GM18867 (cell line): ENCODE data around the gene RAD51D.
A peak's percentile ranks its signal among the peaks of the same experiment; 100 is the strongest.
"Not testable (repeated sequence)": the region's sequence is repeated elsewhere in the genome, so short reads cannot be mapped to it uniquely, and the experiment has no call there.

Experiments used
- ATAC-seq: cut with Tn5 transposase; IDR thresholded peaks from one replicate; pipeline ENCODE4 v1.9.1; 2021; ENCODE audit warnings: mild to moderate bottlenecking, moderate library complexity; ENCODE audit not compliant: unreplicated experiment

Gene RAD51D

GRCh38 chr17:35141681-35142466 lies 22.2 kb upstream of the RAD51D start, which contains the start of gene NLE1:
TSS of gene NLE1 (minus strand) at chr17:35142303. CDS start at chr17:35142275, 28 bp downstream.
- peak; percentile 90 for ATAC-seq

DNA sequence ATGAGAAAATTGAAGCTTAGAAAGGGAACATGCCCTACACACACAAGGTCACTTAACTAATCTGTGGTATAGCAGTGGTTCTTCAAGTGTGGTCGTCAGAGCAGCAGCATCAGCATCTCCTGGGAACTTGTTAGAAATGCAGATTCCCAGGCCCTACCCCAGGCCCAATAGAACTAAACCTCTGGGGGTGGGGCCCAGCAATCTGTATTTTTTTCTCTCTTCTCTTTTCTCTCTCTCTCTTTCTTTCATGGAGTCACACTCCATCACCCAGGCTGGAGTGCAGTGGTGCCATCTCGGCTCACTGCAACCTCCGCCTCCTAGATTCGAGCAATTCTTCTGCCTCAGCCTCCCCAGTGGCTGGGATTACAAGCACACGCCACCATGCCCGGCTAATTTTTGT lies 18.6 kb upstream of the RAD51D start:
- ATAC-seq: no peak

DNA sequence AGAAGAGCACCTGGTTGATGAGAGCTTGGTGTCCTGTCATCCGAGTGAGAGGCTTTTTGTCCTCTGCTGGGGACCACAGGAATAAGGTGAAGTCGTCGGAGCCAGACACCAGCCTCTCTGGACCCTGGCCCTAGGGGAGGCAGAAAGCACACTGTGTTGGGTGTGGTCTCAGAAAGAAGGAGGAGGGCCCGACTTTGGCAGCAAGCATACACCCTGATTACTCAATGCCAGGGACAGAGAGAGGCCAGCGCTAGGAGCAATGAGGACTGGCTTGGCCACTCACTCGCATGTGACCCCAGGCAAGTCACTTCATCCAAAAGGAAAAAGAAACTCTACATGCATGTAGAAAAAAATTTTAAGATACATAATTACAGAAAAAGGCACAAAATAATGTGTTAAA lies 15.7 kb upstream of the RAD51D start:
- no peak for ATAC-seq

DNA sequence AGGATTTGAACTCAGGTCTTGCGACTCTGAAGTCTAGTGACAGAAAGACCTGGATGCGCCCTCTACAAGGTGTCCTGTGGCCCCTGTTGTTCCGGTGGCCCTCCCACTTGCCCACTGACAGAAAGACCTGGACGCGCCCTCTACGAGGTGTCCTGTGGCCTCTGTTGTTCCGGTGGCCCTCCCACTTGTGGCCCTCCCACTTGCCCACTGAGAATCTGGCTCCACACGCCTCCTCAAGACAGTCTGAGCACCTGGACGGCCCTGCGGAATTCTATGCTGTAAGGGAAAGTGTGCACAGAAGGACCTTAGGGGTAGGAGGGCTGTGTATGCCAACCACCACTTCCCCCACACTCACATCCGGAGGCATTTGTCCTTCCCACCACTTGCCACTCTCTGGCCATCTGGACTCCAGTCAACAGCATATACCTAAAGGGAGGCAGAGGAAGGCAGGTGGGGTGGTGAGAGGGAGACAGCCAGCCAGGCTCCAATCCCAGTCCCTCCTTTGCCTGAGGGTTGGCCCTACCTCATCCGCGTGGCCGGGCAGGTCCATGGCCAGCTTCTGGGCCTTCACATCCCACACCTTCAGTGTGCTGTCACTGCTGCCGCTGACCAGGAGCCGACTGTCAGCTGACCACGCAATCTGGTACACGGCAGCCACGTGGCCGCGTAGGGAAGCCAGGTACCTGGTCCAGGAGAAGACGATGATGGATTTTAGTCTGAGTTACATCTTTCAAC lies 13.3 kb upstream of the RAD51D start:
- no peak for ATAC-seq

DNA sequence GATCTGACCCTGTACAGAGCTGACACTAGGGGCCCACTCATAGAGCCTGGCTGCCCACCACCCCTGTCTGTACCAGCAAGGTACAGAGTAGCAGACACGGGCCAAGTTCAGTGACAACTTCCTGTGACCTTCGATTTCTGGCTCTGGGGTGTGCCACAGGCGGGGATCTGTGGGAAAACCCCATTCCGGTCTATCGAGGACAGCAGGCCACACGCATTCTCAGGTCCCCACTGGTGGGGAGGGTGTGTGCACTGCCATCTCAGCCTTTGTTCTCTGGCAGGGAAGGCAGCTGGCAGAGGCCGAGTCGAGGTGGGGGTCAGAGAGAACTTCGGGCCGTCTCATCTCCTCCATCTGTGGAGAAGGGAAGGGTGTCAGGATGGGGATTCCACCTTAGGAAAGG lies 12.4 kb upstream of the RAD51D start:
- no peak for ATAC-seq

DNA sequence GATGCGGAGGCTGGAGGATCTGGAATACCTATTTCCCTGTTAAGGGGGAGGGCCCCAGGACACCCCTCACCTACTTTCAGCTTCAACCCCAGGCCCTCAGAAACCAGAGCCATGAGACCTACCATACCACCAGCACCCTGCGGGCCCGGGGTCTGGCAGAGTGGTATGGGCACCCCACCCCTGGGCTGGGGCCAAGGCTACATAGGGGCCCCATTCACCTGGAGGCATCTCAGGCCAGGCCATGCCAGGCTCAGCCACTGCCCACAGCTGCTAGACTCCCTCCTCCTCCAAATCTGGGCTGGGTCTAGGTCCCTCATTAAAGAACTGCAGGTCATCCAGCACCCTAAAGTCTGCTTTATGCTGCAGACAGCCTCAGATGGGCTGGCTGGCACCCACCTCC lies 10.7 kb upstream of the RAD51D start:
- ATAC-seq: no peak

DNA sequence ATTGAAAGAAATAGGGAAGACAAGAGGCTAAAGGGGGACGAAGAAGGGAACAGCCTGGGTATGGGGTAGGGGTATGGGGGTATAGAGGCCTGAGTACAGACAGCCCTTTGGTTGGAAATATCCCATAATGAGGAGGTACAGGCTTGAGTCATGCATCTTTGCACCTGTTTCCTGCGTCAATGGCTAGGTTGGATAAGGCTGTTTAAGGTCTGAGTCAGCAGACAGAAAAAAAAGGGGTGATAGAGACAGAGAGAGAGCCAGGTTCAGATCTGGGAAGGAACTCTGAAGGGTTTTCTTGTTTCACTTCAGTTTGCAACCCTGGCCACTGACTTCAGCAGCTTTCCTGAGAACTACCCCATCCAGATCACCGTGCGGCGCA lies 10.3 kb upstream of the RAD51D start:
- ATAC-seq: no peak

- ATAC-seq: no peak
Measured at GRCh38 chr17:35129154-35129972, 9.7 kb upstream of the RAD51D start.

DNA sequence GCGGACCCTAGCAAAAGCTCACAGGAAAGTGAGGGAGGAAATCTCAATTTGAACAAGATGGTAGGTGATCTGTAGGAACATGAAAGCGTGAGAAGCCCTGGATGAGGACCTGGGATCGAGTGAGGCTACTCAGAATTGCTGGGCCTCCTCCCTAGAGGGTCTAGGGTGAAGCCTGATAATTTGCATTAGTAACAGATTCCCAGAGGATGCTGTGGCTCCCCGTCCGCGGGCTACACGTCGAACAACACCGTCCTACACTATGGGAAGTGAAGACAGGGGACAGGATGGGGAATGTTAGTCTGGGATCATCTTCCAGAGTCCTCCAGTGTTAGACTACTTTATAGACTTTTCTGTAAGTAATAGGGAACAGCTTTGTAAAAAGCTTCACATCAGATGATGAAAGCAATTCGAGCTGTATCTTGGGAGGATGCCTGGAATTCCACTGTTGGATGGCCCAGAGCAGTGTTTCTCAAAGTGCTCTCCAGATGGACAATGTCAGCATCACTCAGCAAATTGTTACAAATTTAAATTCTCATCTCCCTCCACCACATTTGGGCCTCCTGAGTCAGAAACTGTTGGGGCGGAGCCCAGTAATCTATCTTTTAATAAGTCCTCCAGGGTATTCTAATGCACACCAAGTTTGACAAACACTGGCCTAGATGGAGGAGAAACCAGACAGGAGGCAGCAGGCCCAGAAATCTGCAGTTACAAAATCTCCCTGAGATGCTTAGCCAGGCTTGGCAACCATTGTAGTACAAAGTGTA lies 8.3 kb upstream of the RAD51D start:
- ATAC-seq: no peak

GRCh38 chr17:35121315-35121714 lies 1.7 kb upstream of the RAD51D start, which contains the start of gene FNDC8:
TSS of gene FNDC8 (plus strand) at chr17:35121615. CDS start at chr17:35121694, 79 bp downstream.
- no peak for ATAC-seq

DNA sequence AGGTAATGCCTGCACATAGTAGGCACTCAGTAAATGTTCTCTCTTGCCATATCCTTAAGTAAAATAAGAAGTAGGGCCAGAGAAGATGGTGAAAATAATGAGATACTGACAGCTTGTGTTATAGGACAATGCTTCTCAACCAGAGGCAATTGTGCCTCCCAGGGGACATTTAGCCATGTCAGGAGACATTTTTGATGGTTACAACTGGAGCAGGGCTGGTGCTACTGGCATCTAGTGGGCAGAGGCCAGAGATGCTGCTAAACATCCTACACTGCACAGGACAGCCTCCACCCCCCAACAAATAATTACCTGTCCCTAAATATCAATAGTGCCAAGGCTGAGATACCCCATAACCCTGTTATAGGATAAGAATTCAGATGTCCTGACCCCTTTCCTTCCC lies 1.7 kb downstream of the RAD51D start:
- no peak for ATAC-seq

DNA sequence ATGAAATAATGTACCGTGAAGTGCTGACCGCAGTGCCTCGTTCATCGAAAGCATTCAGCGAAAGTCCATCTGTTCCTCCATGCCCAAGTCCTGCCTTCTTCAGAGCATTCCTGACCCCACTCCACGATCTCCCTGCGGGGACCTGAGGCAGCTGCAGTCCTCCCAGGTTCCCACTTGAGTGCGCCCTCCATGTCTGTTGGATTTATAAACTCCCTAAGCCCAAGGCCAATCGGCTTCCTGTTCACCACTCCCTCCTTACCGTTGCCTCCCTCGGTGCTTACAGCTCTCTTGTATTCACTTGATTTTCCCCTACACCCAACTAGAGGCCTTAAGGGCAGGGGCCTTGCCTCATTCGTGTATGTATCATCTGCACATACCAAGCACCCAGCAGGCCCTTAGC lies 2.8 kb downstream of the RAD51D start:
- no peak for ATAC-seq

DNA sequence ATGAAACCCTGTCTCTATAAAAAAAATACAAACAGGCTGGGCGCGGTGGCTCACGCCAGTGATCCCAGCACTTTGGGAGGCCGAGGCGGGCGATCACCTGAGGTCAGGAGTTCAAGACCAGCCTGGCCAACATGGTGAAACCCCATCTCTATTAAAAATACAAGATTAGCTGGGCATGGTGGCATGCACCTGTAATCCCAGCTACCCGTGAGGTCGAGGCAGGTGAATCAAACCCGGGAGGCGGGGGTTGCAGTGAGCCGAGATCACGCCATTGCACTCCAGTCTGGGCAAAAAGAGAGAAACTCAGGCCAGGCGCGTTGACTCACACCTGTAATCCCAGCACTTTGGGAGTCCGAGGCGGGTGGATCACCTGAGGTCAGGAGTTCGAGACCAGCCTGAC lies 8.9 kb downstream of the RAD51D start:
- ATAC-seq: not testable (repeated sequence)

- ATAC-seq: no peak
Measured at GRCh38 chr17:35104844-35105450, 14.7 kb downstream of the RAD51D start.

DNA sequence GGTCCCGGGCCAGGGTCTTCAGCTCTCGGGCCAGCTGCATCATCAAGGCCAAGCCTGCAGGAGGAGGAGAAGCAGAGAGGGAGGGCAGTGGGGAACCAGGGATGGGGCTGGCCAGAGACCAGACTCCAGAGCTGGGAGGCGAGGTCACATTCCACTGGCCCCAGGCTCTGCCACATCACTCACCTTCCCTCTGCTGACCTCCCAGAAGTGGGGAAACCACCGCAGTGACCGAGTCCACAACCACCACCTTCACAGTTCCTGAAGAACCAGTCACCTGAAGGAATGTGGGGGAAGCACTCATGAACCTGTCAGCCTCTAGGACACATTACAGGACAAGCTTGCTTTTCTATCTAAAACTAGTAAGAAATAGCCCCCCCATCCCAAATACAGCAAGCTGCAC lies 16.4 kb downstream of the RAD51D start:
- ATAC-seq: no peak

GRCh38 chr17:35101725-35102124 lies 17.9 kb downstream of the RAD51D start:
- ATAC-seq: no peak

DNA sequence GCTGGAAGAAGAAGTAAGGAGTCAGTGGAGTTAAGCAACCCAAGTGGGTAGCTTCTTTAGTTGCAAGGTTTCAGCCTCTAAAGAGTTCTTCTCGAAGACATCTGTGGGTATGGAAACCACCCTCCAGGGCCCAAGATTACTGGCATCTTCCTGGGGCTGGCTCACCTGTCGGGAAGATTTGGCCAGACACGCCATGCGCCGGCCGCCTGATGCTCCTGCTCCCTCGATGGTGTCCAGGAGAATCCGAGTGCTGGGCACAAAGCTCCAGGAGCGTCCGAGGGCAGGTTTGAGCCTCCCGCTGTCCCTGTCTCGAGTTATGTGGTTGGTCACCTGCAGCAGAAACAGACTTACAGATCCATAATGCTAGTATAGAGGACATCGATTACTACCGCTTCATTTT lies 18.6 kb downstream of the RAD51D start:
- ATAC-seq: no peak

DNA sequence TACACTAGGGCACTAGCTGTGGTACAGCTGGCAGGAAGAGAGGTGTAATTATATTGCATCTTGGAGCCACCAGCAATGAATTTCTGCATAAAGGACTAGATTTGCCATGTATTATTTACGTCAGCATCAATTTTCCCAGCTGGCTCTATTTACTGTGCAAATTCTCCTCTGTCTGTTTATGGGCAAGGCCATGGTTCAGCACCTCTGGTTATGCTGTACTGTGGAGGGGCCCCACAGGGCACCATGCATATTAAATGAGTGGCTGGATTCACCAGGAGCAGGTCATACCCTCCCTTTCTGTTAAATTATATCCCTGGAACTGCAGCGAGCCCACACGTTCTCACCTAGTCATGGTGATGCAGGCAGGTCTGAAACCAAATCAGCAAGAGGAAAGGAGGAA lies 19.8 kb downstream of the RAD51D start:
- no peak for ATAC-seq

DNA sequence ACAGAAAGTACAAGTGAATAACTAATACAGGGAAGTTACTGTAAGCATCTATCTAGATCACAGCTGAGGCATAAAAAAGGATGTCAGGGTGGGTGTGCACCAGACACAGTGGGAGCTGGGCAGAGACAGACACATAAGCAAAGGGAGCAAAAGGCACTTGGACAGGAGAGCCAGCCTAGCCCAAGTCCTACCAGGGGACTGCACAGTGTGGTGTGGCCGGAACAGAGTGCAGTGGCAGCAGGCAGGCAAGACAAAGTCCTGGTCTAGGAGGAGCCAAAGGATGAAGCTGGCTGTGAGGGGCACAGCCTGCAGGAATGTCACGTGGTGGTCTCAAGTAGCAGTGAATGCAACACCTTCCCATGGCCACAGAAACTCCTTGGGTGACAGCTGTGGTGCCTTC lies 21.9 kb downstream of the RAD51D start:
- no peak for ATAC-seq

GRCh38 chr17:35095741-35096140 lies 23.9 kb downstream of the RAD51D start:
- ATAC-seq: no peak
